OCI-LY1 (cell line): ENCODE data around the gene EYS.

Source experiments
- H2AFZ ChIP-seq: fragments of 200-600 bp; sonication (generic), shearing (Covaris generic); 2 replicates; pipeline ENCODE4 v1.6.0; 2014; ENCODE audit warnings: antibody characterized with exemption, mild to moderate bottlenecking, low read length
- H3F3A ChIP-seq: fragments of 200-600 bp; sonication (generic), shearing (Covaris generic); 2 replicates; pipeline ENCODE4 v1.6.0; 2014; ENCODE audit warnings: mild to moderate bottlenecking, antibody characterized with exemption, low read length, moderate library complexity; ENCODE audit not compliant: insufficient read depth
- H3K27ac ChIP-seq: fragments of 200-600 bp; sonication (generic); 2 replicates; pipeline ENCODE4 v1.5.1; 2014; ENCODE audit warnings: low read length, mixed run types, mild to moderate bottlenecking, low read depth; ENCODE audit not compliant: poor library complexity, severe bottlenecking
- H3K27me3 ChIP-seq: fragments of 200-600 bp; sonication (generic); 2 replicates; pipeline ENCODE4 v1.6.0; 2014; ENCODE audit warnings: antibody characterized with exemption, mild to moderate bottlenecking, low read length, moderate library complexity; ENCODE audit not compliant: insufficient read depth
- H3K36me3 ChIP-seq: fragments of 200-600 bp; sonication (generic); 2 replicates; pipeline ENCODE4 v1.6.1; 2014; ENCODE audit warnings: mild to moderate bottlenecking, antibody characterized with exemption, low read length, moderate library complexity, mixed read lengths; ENCODE audit not compliant: insufficient read depth
- H3K4me1 ChIP-seq: fragments of 200-600 bp; sonication (generic); 2 replicates; pipeline ENCODE4 v1.5.1; 2014; ENCODE audit warnings: mild to moderate bottlenecking, low read length, moderate library complexity; ENCODE audit not compliant: insufficient read depth, severe bottlenecking
- H3K4me2 ChIP-seq: fragments of 200-600 bp; sonication (generic), shearing (Covaris generic); 2 replicates; pipeline ENCODE4 v1.6.1; 2014; ENCODE audit warnings: low read length
- H3K4me3 ChIP-seq: fragments of 200-600 bp; sonication (generic); 2 replicates; pipeline ENCODE4 v1.5.1; 2014; ENCODE audit warnings: low read length, low read depth, mild to moderate bottlenecking, mixed read lengths; ENCODE audit not compliant: poor library complexity, severe bottlenecking
- H3K79me2 ChIP-seq: fragments of 200-600 bp; shearing (Covaris generic); 2 replicates; pipeline ENCODE4 v1.6.1; 2016; ENCODE audit warnings: mixed run types, low read length, mixed read lengths; ENCODE audit not compliant: insufficient read depth
- H3K9ac ChIP-seq: fragments of 200-600 bp; sonication (generic), shearing (Covaris generic); 2 replicates; pipeline ENCODE4 v1.6.1; 2014; ENCODE audit warnings: mild to moderate bottlenecking, low read length, mixed read lengths
- H3K9me2 ChIP-seq: fragments of 200-600 bp; sonication (generic), shearing (Covaris generic); 2 replicates; pipeline ENCODE4 v1.6.1; 2014; ENCODE audit warnings: low read depth, mild to moderate bottlenecking, low read length, mixed read lengths
- H3K9me3 ChIP-seq: fragments of 200-600 bp; shearing (Covaris generic); 2 replicates; pipeline ENCODE4 v1.6.1; 2014; ENCODE audit warnings: low read length, mixed read lengths
- H4K20me1 ChIP-seq: fragments of 200-600 bp; sonication (generic), shearing (Covaris generic); 2 replicates; pipeline ENCODE4 v1.6.0; 2016; ENCODE audit warnings: mild to moderate bottlenecking, low read length; ENCODE audit not compliant: insufficient read depth
- EZH2 ChIP-seq: fragments of 200-600 bp; sonication (generic), shearing (Covaris generic); IDR thresholded peaks from 2 replicates; pipeline ENCODE4 v1.8.0; 2017; ENCODE audit warnings: borderline replicate concordance, mixed run types, mild to moderate bottlenecking, antibody characterized with exemption, low read length, moderate library complexity, mixed read lengths
- TF ChIP-seq, protein P1 (sequence below): fragments of 200-600 bp; sonication (generic), shearing (Covaris generic); IDR thresholded peaks from 2 replicates; pipeline ENCODE4 v1.5.1; 2017; ENCODE audit warnings: mild to moderate bottlenecking, antibody characterized with exemption, low read length, moderate library complexity, mixed read lengths

EYS gene

DNA sequence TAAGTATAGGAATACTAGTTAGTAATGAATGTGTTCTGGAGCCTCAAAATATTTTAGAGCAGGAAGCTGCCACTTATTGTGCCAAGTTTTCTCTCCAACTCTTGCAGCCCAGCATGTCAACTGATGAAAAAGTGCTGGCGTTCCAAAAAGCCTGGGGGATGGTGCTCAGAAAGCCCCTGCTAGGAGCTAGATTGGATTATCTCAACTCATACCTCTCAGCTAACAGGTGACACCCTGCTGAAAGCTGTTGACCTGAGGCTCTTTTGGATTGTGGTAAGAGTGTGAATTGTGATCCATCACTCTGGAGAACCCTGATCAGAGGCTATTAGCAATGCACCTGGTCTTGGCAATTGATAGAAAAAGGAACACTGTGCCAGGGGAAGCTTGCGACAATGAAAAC, 580.4 kb downstream of the EYS start:
- no peaks in the 10 kb centered on the region for H3F3A ChIP-seq
- no peaks in the 10 kb centered on the region for H3K9me2 ChIP-seq
- no peak overlapping the region for H3K9ac ChIP-seq
- H3K79me2 ChIP-seq, result no peaks in the 10 kb centered on the region
- no peaks in the 10 kb centered on the region for H4K20me1 ChIP-seq
- no peak overlapping the region for H2AFZ ChIP-seq
- H3K27ac ChIP-seq, result no peak overlapping the region
- H3K4me3 ChIP-seq, result no peak overlapping the region
- H3K4me2 ChIP-seq, result no peak overlapping the region
- no peaks in the 10 kb centered on the region for H3K36me3 ChIP-seq
- H3K27me3 ChIP-seq, result no peaks in the 10 kb centered on the region
- no peaks in the 10 kb centered on the region for H3K4me1 ChIP-seq
- no peak for TF ChIP-seq EZH2
- TF ChIP-seq, protein P1, sequence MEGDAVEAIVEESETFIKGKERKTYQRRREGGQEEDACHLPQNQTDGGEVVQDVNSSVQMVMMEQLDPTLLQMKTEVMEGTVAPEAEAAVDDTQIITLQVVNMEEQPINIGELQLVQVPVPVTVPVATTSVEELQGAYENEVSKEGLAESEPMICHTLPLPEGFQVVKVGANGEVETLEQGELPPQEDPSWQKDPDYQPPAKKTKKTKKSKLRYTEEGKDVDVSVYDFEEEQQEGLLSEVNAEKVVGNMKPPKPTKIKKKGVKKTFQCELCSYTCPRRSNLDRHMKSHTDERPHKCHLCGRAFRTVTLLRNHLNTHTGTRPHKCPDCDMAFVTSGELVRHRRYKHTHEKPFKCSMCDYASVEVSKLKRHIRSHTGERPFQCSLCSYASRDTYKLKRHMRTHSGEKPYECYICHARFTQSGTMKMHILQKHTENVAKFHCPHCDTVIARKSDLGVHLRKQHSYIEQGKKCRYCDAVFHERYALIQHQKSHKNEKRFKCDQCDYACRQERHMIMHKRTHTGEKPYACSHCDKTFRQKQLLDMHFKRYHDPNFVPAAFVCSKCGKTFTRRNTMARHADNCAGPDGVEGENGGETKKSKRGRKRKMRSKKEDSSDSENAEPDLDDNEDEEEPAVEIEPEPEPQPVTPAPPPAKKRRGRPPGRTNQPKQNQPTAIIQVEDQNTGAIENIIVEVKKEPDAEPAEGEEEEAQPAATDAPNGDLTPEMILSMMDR, result no peak
- no peaks in the 10 kb centered on the region for H3K9me3 ChIP-seq

DNA sequence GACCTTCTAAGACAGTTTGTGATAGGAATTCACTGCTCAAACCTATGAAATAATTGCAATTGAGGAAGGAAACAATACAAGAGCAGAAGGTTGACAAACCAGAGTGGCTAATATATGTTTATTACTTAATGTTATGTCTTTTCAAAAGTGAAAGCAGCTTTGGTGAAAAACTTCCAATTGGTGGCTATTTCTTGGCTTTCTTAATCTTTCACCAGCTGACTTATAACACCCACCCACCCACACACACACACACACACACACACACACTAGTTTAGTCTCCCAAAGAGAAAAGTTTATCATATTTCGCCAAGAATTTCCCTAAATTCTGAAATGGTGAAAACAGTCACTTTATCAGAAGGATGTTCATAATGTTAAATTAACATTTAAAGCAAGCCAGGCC, 583.5 kb downstream of the EYS start:
- Histone ChIP-seq H3K27me3 (no peaks in the 10 kb centered on the region), H3K4me2 (no peak overlapping the region), H3K79me2 (no peaks in the 10 kb centered on the region), H3K36me3 (no peaks in the 10 kb centered on the region), H3F3A (no peaks in the 10 kb centered on the region), H3K4me1 (no peaks in the 10 kb centered on the region), H4K20me1 (no peaks in the 10 kb centered on the region), H3K9ac (no peak overlapping the region), H3K9me2 (no peaks in the 10 kb centered on the region), H2AFZ (no peak overlapping the region), H3K27ac (no peak overlapping the region), H3K4me3 (no peak overlapping the region), H3K9me3 (no peaks in the 10 kb centered on the region)
- no peak for TF ChIP-seq EZH2
- TF ChIP-seq, protein P1, result no peak

DNA sequence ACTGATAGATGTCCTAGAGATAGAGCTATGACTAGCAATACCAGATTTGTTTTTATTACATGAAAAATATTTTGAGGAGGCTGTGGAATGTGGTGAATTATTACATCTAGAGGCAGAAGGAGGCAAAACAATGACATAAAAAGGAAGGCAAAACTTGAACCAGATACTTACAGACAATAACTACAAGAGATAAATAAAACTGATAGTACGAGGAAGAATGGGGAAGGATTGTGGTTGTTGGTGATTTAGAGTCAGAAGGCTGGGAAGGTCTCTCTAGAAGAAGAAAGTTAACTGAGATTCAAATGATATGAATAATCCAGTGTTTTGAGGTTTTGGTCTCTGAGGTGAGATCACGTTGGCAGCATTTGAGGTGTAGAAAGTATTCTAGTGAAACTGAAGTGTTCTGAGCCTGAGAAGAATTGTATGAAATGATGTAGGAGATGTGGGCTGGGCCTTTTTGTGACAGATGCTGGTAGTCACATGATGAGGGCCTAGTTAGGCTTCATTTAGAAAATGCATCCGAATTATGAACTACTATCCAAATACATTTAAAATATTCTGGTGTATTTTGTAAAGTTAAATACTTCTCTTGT, 589.1 kb downstream of the EYS start:
- Histone ChIP-seq H3K4me2 (no peak overlapping the region), H3K4me3 (no peak overlapping the region), H3K27me3 (no peaks in the 10 kb centered on the region), H3K9me2 (no peaks in the 10 kb centered on the region), H3K79me2 (no peaks in the 10 kb centered on the region), H3K36me3 (no peaks in the 10 kb centered on the region), H3K9me3 (no peaks in the 10 kb centered on the region), H3F3A (no peaks in the 10 kb centered on the region), H3K4me1 (no peaks in the 10 kb centered on the region), H2AFZ (no peak overlapping the region), H3K27ac (no peak overlapping the region), H4K20me1 (no peaks in the 10 kb centered on the region), H3K9ac (no peak overlapping the region)
- TF ChIP-seq EZH2, result no peak
- TF ChIP-seq, protein P1, result no peak
